T-helper 22 cell (primary cell): ENCODE measurements around the gene GNAI3.

ENCODE experiments used
- DNase-seq: peaks from one replicate; pipeline ENCODE4 v3.0.0-alpha.2; 2020; ENCODE audit warnings: low read depth

GNAI3 gene

GRCh38 chr1:109624201-109625010 is 76.0 kb downstream of the GNAI3 start:
- DNase-seq: no peak

- no peak for DNase-seq
Observed at GRCh38 chr1:109625176-109625575, 76.8 kb downstream of the GNAI3 start.

DNA sequence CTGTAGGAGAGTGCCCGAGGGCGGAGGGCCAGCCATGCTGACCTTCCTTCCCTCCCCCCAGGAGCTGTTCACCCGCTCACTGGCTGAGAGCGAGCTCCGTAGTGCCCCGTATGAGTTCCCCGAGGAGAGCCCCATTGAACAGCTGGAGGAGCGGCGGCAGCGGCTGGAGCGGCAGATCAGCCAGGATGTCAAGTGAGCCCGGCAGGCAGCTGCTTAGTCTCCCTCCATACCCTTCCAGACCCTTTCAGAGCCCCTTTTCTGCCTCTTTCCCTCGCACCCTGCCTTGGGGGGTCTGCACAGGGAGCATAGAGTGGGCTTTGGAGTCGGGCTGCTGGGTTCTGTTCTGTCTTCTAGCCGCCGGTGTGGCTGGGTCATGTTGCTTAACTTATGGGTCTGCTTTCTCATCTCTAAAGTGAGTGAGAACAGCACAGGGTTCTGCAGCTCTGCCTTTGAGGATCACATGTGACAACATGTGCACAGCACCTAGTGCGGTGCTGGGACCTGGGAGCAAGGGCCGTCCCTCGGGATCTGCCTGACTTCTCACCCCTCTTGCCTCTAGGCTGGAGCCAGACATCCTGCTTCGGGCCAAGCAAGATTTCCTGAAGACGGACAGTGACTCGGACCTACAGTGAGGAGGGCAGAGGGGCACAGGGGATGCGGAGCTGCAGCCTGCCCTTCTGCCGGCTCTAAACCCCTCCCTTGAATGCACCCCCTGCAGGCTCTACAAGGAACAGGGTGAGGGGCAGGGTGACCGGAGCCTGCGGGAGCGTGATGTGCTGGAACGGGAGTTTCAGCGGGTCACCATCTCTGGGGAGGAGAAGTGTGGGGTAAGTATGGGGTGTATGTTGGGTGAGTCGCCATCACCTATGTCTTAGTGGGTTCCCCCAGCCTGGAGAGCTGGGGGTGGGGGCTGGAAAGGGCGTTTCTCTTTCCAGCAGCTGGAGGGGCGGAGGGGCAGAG is 77.5 kb downstream of the GNAI3 start:
- no peak for DNase-seq

- DNase-seq: no peak
Observed at GRCh38 chr1:109626682-109627408, 78.4 kb downstream of the GNAI3 start.

- DNase-seq: no peak
Observed at GRCh38 chr1:109627692-109628399, 79.4 kb downstream of the GNAI3 start.

DNA sequence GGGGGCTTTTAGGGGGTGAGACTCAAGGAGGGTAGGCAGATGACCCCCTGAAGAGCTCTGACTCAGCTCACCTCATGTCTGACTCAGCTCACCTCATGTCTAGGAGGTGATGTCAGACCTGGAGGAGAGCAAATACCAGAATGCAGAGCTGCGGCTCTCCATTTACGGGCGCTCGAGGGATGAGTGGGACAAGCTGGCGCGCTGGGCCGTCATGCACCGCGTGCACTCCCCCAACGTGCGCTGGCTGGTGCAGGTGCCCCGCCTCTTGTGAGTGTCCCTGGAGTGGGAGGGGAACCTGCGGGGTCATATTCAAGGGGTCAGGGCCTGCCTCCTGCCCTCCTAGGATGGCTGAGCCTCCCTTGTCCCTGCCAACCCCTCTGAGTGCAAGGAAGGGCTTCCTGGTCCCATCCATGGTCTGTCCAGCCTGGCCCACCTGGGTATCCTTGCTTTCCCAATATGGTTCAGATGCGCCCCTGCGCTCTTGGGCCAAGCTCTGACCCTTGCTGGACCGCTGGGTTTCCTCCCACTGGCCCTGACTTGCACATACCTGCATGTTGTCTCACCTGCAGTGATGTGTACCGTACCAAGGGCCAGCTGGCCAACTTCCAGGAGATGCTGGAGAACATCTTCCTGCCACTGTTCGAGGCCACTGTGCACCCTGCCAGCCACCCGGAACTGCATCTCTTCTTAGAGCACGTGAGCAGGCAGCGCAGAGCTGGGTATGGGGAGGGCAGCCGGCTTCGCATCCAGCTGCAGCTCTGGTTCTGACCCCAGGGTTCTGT is 80.3 kb downstream of the GNAI3 start:
- DNase-seq: no peak

DNA sequence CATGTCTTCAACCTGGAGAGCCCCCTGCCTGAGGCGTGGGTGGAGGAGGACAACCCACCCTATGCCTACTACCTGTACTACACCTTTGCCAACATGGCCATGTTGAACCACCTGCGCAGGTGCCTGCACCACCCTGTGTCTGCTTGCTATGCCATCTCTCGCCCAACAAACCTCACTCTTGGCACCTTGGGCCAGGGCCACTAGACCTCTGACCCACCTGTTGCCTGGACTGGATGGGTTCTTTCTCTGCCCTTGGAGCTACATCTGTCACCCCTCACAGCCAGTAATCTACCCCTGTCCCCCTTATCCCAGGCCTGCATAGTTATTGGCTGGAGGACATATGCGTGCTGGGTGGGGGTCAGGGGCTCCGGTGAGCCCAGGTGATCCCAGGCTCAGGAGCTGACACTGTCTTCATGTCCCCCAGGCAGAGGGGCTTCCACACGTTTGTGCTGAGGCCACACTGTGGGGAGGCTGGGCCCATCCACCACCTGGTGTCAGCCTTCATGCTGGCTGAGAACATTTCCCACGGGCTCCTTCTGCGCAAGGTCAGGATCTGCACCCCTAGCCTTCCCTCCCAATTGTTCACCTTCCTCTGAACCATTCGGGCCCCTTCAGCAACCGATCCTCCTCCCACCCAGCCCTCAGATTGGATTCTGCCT is 81.1 kb downstream of the GNAI3 start:
- DNase-seq: no peak

- no peak for DNase-seq
Observed at GRCh38 chr1:109630081-109630897, 81.9 kb downstream of the GNAI3 start.

DNA sequence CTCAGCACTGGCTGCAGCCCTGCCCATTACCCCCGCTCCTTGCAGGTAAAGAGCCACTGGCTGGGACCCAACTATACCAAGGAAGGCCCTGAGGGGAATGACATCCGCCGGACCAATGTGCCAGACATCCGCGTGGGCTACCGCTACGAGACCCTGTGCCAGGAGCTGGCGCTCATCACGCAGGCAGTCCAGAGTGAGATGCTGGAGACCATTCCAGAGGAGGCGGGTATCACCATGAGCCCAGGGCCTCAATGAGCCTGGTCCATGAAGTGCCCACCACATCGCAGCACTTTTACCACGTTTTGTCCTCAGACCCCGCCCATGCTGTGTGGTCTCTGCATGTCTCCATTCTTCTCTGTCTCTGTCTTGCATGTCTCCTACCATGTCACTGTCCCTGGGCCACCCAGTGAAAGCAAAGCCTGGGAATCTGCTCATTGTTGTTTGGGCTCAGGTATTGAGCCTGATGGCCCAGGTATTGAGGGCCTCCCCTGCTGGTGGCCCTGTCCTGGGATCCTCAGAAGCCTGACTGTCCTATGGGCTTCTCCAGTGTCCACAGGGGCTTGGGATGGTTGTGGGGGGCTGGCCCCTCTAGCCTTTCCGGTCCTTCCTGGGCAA is 82.6 kb downstream of the GNAI3 start:
- no peak for DNase-seq

DNA sequence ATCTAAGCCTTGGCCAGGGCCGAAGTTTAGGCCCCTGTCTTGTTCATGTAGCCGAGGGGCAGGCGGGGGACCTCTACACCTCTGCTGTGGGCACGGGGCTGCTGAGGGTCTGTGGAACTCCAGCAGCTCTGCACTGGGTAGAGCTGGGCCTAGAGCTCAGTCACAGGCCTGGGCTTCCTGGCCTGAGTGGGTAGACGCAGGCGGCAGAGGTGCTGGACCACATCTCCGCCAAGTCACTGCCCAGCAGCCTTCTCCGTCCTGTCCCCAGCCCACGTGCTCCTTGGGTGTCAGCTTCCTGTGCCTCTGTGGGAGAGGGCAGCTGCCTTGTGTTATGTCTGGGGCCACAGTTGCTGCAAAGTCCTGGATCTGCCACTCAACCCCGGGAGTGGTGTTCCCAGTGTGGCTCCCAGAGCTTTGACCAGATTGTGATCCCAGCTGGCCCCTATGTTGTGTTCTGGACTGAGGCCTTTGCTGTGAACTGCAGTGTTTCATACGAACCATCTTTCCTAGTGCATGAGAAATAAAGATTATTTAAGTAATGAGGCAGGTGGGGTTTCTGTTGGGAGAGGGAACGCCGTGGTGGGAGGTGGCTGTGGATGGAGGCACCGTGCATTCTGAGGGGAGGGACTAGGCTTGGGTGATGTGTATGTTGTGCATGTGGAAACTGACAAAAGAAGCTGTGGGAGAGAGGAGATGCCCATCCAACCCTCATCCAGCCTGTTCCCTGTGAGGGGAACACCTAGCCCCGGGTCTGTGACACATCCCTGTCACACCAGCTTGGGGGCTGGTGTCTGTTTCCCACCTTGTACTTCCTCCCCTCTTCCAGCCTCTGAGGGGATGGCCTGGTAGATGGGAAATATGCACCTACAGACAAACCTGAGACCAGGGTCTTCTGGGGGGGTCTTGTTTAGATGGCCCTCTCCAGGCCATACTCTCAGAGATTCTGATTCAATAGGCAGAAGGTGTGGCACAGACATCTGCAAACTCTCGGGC is 83.4 kb downstream of the GNAI3 start:
- DNase-seq: no peak

DNA sequence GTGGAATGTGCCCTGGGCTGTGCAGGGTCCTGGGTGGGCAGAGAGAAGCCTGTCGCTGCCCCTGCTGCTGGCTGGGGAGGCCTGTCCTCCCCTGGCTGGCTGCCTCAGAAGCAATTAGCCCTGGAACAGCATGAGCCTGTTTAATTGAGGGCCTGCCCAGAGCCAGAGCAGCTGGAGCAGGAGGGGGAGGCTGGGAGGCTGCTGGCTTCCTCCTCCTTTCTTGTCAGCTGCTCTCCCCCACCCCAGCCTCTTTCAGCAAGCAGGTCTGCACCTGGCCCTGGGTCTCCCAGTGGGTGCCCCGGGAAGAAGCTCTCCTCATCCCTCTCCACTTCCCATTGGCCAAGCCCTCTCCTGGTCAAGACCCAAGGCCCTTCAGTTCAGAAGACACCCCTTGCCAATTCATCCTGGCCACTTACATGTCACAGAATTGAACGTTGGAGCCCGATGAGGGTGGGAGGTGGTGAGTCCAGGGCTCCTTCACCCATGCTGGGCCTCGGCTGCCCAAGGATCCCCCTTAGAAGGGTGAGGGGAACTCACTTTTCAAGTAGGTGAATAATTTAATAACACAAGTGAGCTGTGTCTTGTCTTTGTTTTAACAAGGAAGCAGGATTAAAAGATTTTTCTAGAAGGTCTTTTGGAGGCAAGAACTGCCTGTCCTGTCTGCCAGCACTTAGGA is 84.4 kb downstream of the GNAI3 start:
- no peak for DNase-seq

DNA sequence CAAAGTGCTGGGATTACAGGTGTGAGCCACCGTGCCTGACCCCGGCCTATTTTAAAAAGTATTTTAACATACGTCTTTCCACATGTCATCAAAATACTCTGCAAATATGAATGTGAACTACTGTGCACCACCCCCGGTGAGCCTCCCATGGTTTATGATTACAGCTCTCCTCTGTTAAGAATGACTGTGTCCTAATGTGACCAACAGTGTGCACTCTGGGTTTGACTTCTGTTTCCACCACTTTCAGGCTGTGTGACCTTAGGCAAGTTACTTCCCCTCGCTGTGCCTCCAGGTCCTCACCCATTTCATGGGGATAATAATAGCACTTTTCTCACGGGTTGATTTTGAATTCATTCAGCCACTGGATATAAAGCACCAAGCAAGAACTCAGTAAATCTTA is 85.9 kb downstream of the GNAI3 start:
- DNase-seq: no peak

DNA sequence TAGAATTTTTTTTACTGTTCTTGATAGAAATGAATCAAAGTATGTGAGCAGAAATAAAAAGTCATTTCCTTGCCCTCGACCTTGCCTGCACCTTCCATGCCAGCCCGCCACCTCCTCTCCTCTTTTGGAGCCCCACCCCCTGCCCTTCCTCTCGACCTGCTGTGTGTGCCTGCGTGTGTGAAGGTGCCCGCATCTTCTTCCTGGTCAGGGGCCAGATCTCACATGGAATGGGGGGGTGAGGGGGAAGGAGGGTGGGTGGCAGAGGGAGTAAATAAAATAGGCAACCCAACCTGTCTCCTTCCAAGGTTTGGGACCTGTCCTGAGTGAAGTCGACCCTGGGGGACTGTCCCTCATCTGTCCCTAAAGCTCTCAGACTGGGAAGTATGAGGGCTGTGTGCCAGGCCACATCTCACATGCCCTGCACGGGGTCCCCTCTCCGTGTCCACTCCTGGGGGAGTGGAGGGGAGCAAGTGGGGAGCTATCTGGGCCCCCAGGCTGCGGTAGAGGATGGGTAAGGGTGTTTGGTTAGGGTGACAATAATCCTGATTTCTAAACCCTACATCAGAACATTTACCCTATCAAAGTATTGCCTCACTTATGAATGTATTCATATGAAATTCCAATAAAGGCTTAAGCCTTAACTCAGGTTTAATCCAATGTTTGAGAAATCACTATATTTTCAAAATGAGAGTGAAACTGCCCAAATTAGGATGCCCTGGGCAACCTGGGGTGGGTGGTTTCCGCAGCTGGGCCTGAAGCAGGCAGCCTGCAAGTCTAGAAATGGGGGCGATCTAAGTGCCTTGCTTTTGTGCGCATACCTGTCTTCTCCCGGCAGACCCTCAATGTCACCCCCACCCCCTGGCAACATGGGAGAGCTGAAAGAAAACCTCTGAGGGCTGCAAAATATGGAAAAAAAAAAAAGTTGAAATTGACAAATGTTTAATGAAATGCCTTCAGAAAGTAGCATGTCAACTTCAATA is 86.6 kb downstream of the GNAI3 start:
- DNase-seq: no peak

DNA sequence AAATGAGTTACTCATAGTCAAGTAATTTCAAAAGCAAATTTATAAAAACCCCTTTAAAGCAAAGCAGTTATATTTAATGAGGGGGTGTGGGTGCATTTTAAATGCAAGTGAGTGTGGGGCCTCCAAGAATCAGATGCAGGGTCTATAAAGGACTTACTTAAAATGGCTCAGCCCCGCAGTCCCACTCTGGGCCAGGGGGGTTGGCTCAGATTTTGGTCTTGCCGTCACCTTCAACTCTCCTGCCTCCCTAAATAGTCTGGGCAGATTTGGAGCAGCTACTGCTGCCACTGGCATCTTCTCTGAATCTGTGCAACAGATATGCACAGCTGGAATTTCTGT is 87.4 kb downstream of the GNAI3 start:
- DNase-seq: no peak

DNA sequence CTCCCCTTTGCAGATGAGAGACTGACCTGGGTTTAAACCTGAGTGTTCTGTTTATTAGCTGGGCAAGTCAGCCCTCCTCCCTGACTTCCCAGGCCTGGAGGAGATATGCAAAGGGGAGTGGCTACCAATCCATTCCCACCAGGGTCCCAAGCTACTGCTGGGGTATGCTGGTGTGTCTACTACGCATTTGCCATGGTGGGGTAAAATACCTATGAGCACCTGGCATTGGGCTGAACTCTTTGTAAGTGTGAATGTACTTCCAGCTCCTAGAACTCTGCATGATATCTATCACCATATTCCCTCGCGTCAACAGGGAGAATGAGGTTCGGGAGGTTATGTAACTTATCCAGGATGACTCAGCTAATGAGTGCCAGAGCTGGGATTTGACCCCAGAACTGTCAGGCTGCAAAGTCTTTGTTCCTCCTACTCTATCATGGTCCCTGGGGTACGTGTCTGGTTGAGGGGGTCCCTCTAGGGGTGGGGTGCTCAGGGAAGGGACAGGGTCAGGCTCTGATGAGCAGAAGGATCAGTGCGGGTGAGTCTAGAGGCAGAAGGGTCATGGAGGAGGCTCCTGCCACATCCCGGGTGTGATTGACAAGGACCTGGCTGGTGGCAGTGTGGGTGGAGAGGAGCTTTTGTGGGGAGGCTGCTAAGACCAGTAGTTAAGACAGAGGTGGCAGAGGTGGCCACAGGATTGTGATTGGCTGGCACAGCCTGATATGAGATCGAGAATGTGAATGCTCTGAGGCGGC is 88.0 kb downstream of the GNAI3 start:
- DNase-seq: no peak
